ENCODE measurements around the gene EMX2.

EMX2 gene

DNA sequence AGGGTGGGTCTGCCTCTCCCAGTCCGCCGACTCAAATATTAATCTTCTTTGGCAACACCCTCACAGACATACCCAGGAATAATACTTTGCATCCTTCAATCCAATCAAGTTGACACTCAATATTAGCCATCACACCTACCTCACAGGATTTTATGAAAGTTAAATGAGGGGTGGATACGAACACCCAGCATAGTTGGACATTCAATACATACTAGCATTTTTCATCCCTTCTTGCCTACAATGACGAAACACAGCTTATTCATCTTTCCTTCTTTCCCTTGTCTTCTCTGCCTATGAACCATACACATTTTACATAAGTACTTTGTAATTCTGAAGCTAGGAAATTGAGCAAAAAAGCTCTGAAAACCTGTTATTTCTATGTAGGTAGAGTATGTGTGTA is 48.5 kb downstream of the EMX2 start:
- Histone ChIP-seq H3K9me2 (replicated peaks; ENCODE audit: insufficient read depth, low read length) (no peaks in the 10 kb centered on the region), H3K27me3 (ENCODE audit: low read length) (no peaks in the 10 kb centered on the region), H4K20me1 (ENCODE audit: low read depth, low read length) (no peaks in the 10 kb centered on the region), H2AFZ (ENCODE audit: low read depth, low read length, severe bottlenecking) (no peak overlapping the region), H3K27ac (ENCODE audit: low read depth, low read length) (no peak overlapping the region), H3K4me3 (ENCODE audit: insufficient read depth, low read length, poor library complexity, severe bottlenecking) (no peak overlapping the region), H3K4me2 (ENCODE audit: low read depth, low read length, poor library complexity, severe bottlenecking) (no peak overlapping the region), H3K36me3 (ENCODE audit: low read length) (no peaks in the 10 kb centered on the region), H3K9me3 (ENCODE audit: insufficient read depth, low read length) (no peaks in the 10 kb centered on the region), H3F3A (ENCODE audit: insufficient read depth) (no peaks in the 10 kb centered on the region), H3K79me2 (ENCODE audit: insufficient read depth, low read length) (no peaks in the 10 kb centered on the region), H3K9ac (ENCODE audit: low read length) (no peak overlapping the region)
- TF ChIP-seq, protein P1, sequence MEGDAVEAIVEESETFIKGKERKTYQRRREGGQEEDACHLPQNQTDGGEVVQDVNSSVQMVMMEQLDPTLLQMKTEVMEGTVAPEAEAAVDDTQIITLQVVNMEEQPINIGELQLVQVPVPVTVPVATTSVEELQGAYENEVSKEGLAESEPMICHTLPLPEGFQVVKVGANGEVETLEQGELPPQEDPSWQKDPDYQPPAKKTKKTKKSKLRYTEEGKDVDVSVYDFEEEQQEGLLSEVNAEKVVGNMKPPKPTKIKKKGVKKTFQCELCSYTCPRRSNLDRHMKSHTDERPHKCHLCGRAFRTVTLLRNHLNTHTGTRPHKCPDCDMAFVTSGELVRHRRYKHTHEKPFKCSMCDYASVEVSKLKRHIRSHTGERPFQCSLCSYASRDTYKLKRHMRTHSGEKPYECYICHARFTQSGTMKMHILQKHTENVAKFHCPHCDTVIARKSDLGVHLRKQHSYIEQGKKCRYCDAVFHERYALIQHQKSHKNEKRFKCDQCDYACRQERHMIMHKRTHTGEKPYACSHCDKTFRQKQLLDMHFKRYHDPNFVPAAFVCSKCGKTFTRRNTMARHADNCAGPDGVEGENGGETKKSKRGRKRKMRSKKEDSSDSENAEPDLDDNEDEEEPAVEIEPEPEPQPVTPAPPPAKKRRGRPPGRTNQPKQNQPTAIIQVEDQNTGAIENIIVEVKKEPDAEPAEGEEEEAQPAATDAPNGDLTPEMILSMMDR (IDR thresholded peaks at IDR 0.05; ENCODE audit: insufficient read depth, low read length, poor library complexity, severe bottlenecking) = no peak
- TF ChIP-seq EZH2phosphoT487 (conservative IDR thresholded peaks at IDR 0.05; ENCODE audit: low read length) = no peak

DNA sequence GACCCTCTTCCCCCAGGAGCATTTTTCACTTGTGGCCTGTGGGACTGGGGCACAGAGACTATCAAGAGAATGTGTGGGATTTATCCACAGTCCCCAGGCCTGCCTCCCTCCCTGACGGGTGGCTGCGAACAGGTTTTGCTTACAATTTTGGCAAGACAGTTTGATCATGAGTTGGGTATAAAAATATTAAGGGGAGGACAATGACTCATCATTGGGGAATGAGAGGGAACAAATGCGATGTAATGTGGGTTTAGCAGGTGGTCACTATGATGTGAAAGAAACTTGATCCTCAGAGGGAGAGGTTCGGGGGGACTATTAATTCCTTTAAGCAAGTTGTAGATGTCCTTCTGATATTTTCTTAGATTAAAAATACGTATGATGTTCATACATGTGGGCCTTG is 52.2 kb downstream of the EMX2 start:
- H3F3A ChIP-seq (ENCODE audit: insufficient read depth) = no peaks in the 10 kb centered on the region

DNA sequence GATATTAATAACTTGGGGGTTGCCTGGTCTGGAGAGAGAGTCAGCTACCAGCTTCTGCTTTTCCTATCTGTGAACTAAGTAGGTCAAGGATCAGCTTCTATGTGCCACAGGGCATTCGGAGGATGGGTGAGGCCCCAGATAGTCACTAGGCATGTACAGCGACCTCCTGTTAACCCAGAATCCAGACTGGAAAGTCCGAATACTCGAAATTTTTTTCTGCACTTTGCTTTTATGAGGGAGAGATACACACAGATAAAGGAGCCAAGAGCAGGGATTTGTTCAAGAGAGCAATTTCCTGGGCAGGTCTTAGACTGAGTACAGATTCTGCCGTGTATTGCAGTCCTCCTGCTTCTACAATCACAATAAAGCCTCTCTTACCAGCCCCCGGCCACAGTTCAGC is 54.2 kb downstream of the EMX2 start:
- Histone ChIP-seq H3F3A (ENCODE audit: insufficient read depth) (no peaks in the 10 kb centered on the region), H3K27ac (ENCODE audit: low read depth, low read length) (no peak overlapping the region), H3K9ac (ENCODE audit: low read length) (no peak overlapping the region), H3K79me2 (ENCODE audit: insufficient read depth, low read length) (no peaks in the 10 kb centered on the region), H3K9me3 (ENCODE audit: insufficient read depth, low read length) (no peaks in the 10 kb centered on the region), H3K4me2 (ENCODE audit: low read depth, low read length, poor library complexity, severe bottlenecking) (no peak overlapping the region), H4K20me1 (ENCODE audit: low read depth, low read length) (no peaks in the 10 kb centered on the region), H3K4me3 (ENCODE audit: insufficient read depth, low read length, poor library complexity, severe bottlenecking) (no peak overlapping the region), H3K36me3 (ENCODE audit: low read length) (no peaks in the 10 kb centered on the region), H3K9me2 (replicated peaks; ENCODE audit: insufficient read depth, low read length) (no peaks in the 10 kb centered on the region), H2AFZ (ENCODE audit: low read depth, low read length, severe bottlenecking) (no peak overlapping the region), H3K27me3 (ENCODE audit: low read length) (no peaks in the 10 kb centered on the region)
- no peak for TF ChIP-seq EZH2phosphoT487 (conservative IDR thresholded peaks at IDR 0.05; ENCODE audit: low read length)
- TF ChIP-seq, protein P1 (IDR thresholded peaks at IDR 0.05; ENCODE audit: insufficient read depth, low read length, poor library complexity, severe bottlenecking) = no peak

More for the DNA sequence above, 52.2 kb downstream of the EMX2 start:
- Histone ChIP-seq H3K36me3 (ENCODE audit: low read length) (no peaks in the 10 kb centered on the region), H3K9me3 (ENCODE audit: insufficient read depth, low read length) (no peaks in the 10 kb centered on the region), H3K9me2 (replicated peaks; ENCODE audit: insufficient read depth, low read length) (no peaks in the 10 kb centered on the region), H3K4me2 (ENCODE audit: low read depth, low read length, poor library complexity, severe bottlenecking) (no peak overlapping the region), H3K4me3 (ENCODE audit: insufficient read depth, low read length, poor library complexity, severe bottlenecking) (no peak overlapping the region), H3K27me3 (ENCODE audit: low read length) (no peaks in the 10 kb centered on the region), H3K27ac (ENCODE audit: low read depth, low read length) (no peak overlapping the region), H3K79me2 (ENCODE audit: insufficient read depth, low read length) (no peaks in the 10 kb centered on the region), H4K20me1 (ENCODE audit: low read depth, low read length) (no peaks in the 10 kb centered on the region), H2AFZ (ENCODE audit: low read depth, low read length, severe bottlenecking) (no peak overlapping the region), H3K9ac (ENCODE audit: low read length) (no peak overlapping the region)
- TF ChIP-seq EZH2phosphoT487 (conservative IDR thresholded peaks at IDR 0.05; ENCODE audit: low read length) = no peak
- TF ChIP-seq, protein P1 (IDR thresholded peaks at IDR 0.05; ENCODE audit: insufficient read depth, low read length, poor library complexity, severe bottlenecking) = no peak
